ENCODE data around the gene CYTH2. TPM values are rescaled to one million over a fixed set of nuclear protein-coding genes. Genes with fewer than 3 reads are reported as not detected.

CYTH2 gene
- total and polyA plus RNA-seq, 2 of the 8 experiments (the other 6 are each of a cell fraction or from before 2014, with no cell fraction given), result 43.7 to 71.4 TPM

GRCh38 chr19:48496959-48497727 lies 28.0 kb downstream of the CYTH2 start (continued):
- TF ChIP-seq NANOG (IDR thresholded peaks at IDR 0.05; ENCODE audit: insufficient read depth, low read depth, low read length, poor library complexity, severe bottlenecking), result no peak
- no peak for TF ChIP-seq GABPA (IDR thresholded peaks at IDR 0.05; ENCODE audit: borderline replicate concordance, insufficient read depth, low read length)
- TF ChIP-seq TAF1 (IDR thresholded peaks at IDR 0.05; ENCODE audit: low read depth, low read length), result no peak
- no peak for TF ChIP-seq USF2 (IDR thresholded peaks at IDR 0.05; ENCODE audit: low read length)
- no peak for TF ChIP-seq TEAD4 (IDR thresholded peaks at IDR 0.05; ENCODE audit: low read depth, low read length)
- TF ChIP-seq E2F6 (IDR thresholded peaks at IDR 0.05), result no peak
